Osteoblast (primary cell): ENCODE results near the gene FRA10AC1. TPM values are rescaled to one million over a fixed set of nuclear protein-coding genes. Genes with fewer than 3 reads are reported as not detected.

Experiments used
- DNase-seq: peaks from one replicate; pipeline ENCODE4 v3.0.0; 2011; ENCODE audit warnings: low spot score, mixed read lengths; ENCODE audit not compliant: insufficient read length; ENCODE audit errors: missing footprints
- H2AFZ ChIP-seq: 2 replicates; pipeline ENCODE4 v1.6.0; 2011; ENCODE audit warnings: mild to moderate bottlenecking, low read length
- H3K27ac ChIP-seq: 2 replicates; pipeline ENCODE4 v1.5.1; 2011; ENCODE audit warnings: mild to moderate bottlenecking, low read depth, low read length, moderate library complexity
- H3K27me3 ChIP-seq: 2 replicates; pipeline ENCODE4 v1.6.0; 2012; ENCODE audit warnings: mild to moderate bottlenecking, control low read depth, inconsistent platforms, low read length, moderate library complexity; ENCODE audit not compliant: insufficient read depth
- H3K36me3 ChIP-seq: 2 replicates; pipeline ENCODE4 v1.5.1; 2011; ENCODE audit warnings: mild to moderate bottlenecking, low read length, control low read depth, moderate library complexity; ENCODE audit not compliant: insufficient read depth
- H3K4me1 ChIP-seq: 2 replicates; pipeline ENCODE4 v1.5.1; 2011; ENCODE audit warnings: mild to moderate bottlenecking, low read length, control low read depth, moderate library complexity; ENCODE audit not compliant: insufficient read depth
- H3K4me2 ChIP-seq: 2 replicates; pipeline ENCODE4 v1.6.0; 2011; ENCODE audit warnings: mild to moderate bottlenecking, low read length; ENCODE audit not compliant: insufficient read depth
- H3K4me3 ChIP-seq: fragments of 200-600 bp; sonication (generic); 3 replicates; pipeline ENCODE4 v1.5.1; 2012; ENCODE audit warnings: mild to moderate bottlenecking, low read length, inconsistent platforms; ENCODE audit not compliant: insufficient read depth
- H3K79me2 ChIP-seq: 2 replicates; pipeline ENCODE4 v1.6.0; 2012; ENCODE audit warnings: mild to moderate bottlenecking, low read length, control low read depth, inconsistent platforms; ENCODE audit not compliant: insufficient read depth
- H3K9me3 ChIP-seq: 2 replicates; pipeline ENCODE4 v1.5.1; 2011; ENCODE audit warnings: low read depth, low read length, control low read depth
- H4K20me1 ChIP-seq: 2 replicates; pipeline ENCODE4 v1.6.0; 2012; ENCODE audit warnings: mild to moderate bottlenecking, low read length, control low read depth; ENCODE audit not compliant: insufficient read depth
- total RNA-seq: library from RNA; depleted of rRNA; stranded (reverse); fragments of >200 nt; gene quantifications from 2 replicates; pipeline ENCODE4 v1.2.3, GENCODE V29; 2012
- TF ChIP-seq, protein P1 (sequence below): IDR thresholded peaks from 2 replicates; pipeline ENCODE4 v1.5.1; 2011; ENCODE audit warnings: mild to moderate bottlenecking, low read depth, low read length, moderate library complexity; ENCODE audit errors: extremely low read depth

The FRA10AC1 gene, protein sequence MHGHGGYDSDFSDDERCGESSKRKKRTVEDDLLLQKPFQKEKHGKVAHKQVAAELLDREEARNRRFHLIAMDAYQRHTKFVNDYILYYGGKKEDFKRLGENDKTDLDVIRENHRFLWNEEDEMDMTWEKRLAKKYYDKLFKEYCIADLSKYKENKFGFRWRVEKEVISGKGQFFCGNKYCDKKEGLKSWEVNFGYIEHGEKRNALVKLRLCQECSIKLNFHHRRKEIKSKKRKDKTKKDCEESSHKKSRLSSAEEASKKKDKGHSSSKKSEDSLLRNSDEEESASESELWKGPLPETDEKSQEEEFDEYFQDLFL
- total RNA-seq: 8.7 and 28.3 TPM in 2 replicates

DNA sequence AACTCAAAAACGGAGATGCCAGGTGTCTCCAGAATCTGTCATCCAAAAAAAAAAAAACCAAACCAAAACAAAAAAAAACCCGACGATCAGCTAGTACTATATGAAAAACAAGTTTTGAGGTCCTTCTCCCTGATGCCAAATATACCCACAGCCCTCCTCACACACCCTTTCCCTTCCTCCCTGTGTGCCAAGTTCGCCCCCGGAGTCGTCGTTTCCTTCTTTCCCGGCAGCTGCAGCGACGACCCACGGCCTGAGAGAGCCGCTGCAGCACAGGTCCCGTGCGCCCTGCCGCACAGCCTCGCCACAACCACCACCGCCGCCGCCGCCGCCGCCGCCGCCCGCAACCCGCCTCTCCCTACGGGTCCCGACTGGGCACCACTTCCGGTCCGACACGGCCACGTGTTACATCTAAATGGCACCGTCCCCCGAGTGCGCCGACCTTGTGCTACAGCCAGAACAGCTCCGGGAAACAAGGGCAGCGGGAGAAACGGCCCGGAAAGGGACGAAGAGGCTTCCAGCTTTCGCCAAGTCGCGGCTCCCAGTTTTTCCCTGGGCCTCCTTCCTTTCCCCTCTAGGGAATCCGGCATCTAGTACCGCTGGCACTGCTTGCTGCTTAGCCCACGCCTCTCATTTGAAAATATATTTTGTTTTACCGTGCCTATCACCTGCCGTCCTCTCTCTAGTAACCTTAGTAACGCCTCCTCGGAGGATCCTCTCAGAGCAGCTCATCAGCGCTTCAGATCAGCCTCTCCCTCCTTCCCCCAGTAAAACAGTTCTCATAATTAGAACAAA lies at the start of gene FRA10AC1:
TSS of gene FRA10AC1 (minus strand) at position 383 of the 792 bp plus-strand sequence. CDS start 2,486 bp downstream, outside the sequence.
- H3K9me3 ChIP-seq: no peaks in the 10 kb centered on the region
- no peaks in the 10 kb centered on the region for H3K27me3 ChIP-seq
- H2AFZ ChIP-seq: peak within 1 kb of the TSS; percentile 98
- no peaks in the 10 kb centered on the region for H4K20me1 ChIP-seq
- H3K4me3 ChIP-seq: peak within 1 kb of the TSS; percentile 74
- peak within 1 kb of the TSS; percentile 99 for H3K4me2 ChIP-seq
- peaks cover 24% of the 10 kb centered on the region for H3K36me3 ChIP-seq
- TF ChIP-seq, protein P1, sequence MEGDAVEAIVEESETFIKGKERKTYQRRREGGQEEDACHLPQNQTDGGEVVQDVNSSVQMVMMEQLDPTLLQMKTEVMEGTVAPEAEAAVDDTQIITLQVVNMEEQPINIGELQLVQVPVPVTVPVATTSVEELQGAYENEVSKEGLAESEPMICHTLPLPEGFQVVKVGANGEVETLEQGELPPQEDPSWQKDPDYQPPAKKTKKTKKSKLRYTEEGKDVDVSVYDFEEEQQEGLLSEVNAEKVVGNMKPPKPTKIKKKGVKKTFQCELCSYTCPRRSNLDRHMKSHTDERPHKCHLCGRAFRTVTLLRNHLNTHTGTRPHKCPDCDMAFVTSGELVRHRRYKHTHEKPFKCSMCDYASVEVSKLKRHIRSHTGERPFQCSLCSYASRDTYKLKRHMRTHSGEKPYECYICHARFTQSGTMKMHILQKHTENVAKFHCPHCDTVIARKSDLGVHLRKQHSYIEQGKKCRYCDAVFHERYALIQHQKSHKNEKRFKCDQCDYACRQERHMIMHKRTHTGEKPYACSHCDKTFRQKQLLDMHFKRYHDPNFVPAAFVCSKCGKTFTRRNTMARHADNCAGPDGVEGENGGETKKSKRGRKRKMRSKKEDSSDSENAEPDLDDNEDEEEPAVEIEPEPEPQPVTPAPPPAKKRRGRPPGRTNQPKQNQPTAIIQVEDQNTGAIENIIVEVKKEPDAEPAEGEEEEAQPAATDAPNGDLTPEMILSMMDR: peak; percentile 42
- peak; percentile 92 for DNase-seq
- H3K4me1 ChIP-seq: peaks cover 12% of the 10 kb centered on the region
- peaks cover 8% of the 10 kb centered on the region for H3K79me2 ChIP-seq
- peak within 1 kb of the TSS; percentile 93 for H3K27ac ChIP-seq

DNA sequence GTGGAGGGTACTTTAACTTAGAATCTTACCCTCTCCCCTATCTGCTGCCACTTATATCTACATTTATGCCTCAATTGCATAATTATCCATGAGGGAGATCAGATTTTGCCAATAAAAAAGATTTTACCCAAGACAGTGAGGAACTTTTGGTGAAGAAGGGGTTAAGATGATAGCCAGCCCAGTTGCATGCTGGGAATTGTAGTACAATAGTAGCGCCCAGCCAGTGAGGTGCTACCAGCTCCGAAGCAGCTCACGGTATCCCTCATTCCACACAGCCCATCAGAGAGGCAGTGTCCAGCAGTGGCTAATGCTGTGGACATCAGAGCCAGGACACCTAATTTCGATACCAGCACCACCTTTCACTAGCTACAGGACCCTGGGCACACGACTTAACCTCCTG lies 49.4 kb upstream of the FRA10AC1 start:
- Histone ChIP-seq H3K9me3 (no peaks in the 10 kb centered on the region), H3K4me1 (peaks cover 22% of the 10 kb centered on the region), H2AFZ (peak overlapping the region; percentile 75), H3K79me2 (no peaks in the 10 kb centered on the region), H3K27me3 (no peaks in the 10 kb centered on the region), H3K4me2 (peak overlapping the region; percentile 66), H3K27ac (no peak overlapping the region), H3K4me3 (peak overlapping the region; percentile 8), H4K20me1 (no peaks in the 10 kb centered on the region), H3K36me3 (no peaks in the 10 kb centered on the region)
- TF ChIP-seq, protein P1: no peak
- no peak for DNase-seq

DNA sequence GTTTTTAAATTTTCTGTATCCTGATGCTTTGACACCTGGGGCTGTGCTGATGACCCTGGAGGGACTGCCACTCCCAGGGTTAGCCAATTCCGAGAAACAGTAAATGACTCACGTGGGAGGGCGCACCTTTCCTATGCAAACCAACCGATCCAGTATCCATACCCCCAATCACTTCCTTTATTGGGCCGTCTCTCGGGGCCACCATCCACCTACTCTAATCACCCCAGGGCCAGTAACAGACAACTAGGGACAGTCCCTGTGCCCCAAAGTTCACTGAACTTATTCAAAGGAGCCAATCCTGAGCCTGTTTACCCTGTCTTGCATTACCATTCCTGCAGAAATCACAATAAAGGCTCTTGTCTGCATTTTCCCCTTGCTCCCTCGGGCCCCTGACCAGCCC lies 48.7 kb upstream of the FRA10AC1 start:
- Histone ChIP-seq H3K4me3 (no peak overlapping the region), H4K20me1 (no peaks in the 10 kb centered on the region), H3K27me3 (no peaks in the 10 kb centered on the region), H2AFZ (no peak overlapping the region), H3K79me2 (no peaks in the 10 kb centered on the region), H3K4me2 (no peak overlapping the region), H3K9me3 (no peaks in the 10 kb centered on the region), H3K4me1 (peaks cover 27% of the 10 kb centered on the region), H3K36me3 (no peaks in the 10 kb centered on the region), H3K27ac (no peak overlapping the region)
- TF ChIP-seq, protein P1: no peak
- DNase-seq: no peak

DNA sequence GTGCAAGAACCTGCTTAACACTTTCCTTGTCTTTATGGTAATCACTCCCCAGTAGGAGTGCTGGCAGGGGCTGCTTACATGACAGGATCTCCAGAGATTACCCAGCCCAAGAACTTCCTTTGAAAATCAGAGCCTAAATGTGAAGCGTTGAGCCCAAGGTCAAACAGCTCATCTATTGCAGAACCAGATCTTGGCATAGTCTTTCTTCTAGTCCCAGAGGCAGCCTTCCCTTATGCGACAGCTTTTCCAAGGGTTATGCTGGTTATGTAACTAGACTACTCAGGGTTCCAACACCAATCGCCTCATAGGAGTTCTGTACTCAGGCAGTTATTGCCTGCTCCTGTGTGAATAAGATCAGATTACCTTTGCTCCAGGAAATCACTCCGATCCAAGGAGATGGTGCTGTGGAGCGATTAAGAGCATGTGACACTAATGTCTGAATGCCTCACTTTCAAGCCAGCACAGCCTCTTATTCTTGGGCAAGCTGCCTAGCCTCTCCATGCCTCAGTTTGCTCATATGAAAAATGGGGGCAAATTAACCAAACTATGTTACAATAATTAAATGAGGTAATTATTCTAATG lies 46.9 kb upstream of the FRA10AC1 start:
- no peak for DNase-seq
- no peaks in the 10 kb centered on the region for H3K9me3 ChIP-seq
- peaks cover 32% of the 10 kb centered on the region for H3K4me1 ChIP-seq
- peak overlapping the region; percentile 40 for H2AFZ ChIP-seq
- TF ChIP-seq, protein P1: no peak
- H3K27ac ChIP-seq: peak overlapping the region; percentile 18
- H3K4me2 ChIP-seq: no peak overlapping the region
- H3K27me3 ChIP-seq: no peaks in the 10 kb centered on the region
- no peaks in the 10 kb centered on the region for H3K79me2 ChIP-seq
- no peaks in the 10 kb centered on the region for H4K20me1 ChIP-seq
- no peak overlapping the region for H3K4me3 ChIP-seq
- H3K36me3 ChIP-seq: no peaks in the 10 kb centered on the region
